Progenitor cell of endocrine pancreas (in vitro differentiated cells): Measurements from ENCODE around the gene SNAI1. TPM values are rescaled to one million over a fixed set of nuclear protein-coding genes. Genes with fewer than 3 reads are reported as not detected.
"Not testable (repeated sequence)": the region's sequence is repeated elsewhere in the genome, so short reads cannot be mapped to it uniquely, and the experiment has no call there.

Experiments used
- DNase-seq: peaks from one replicate; pipeline ENCODE4 v3.0.0; 2021; ENCODE audit warnings: low spot score; ENCODE audit not compliant: unreplicated experiment
- H3K27ac Mint-ChIP-seq: 2 replicates; pipeline ENCODE4 v1.8.0; 2021; ENCODE audit warnings: mild to moderate bottlenecking, moderate library complexity, mixed read lengths
- H3K27me3 Mint-ChIP-seq: 2 replicates; pipeline ENCODE4 v1.8.0; 2021; ENCODE audit warnings: mixed read lengths
- H3K36me3 Mint-ChIP-seq: 2 replicates; pipeline ENCODE4 v1.8.0; 2022; ENCODE audit warnings: mixed read lengths; ENCODE audit not compliant: insufficient read depth
- H3K4me1 Mint-ChIP-seq: 2 replicates; pipeline ENCODE4 v1.8.0; 2021; ENCODE audit warnings: low read depth, mixed read lengths
- H3K4me3 Mint-ChIP-seq: 2 replicates; pipeline ENCODE4 v1.8.0; 2021; ENCODE audit warnings: low read depth, mild to moderate bottlenecking, moderate library complexity, mixed read lengths
- H3K9me3 Mint-ChIP-seq: 2 replicates; pipeline ENCODE4 v1.8.0; 2021; ENCODE audit warnings: low read depth, mixed read lengths
- total RNA-seq: library from RNA; stranded (reverse); gene quantifications from 2 replicates; pipeline ENCODE4 v1.2.1, GENCODE V29; 2021
- TF ChIP-seq, protein P1 (sequence below): fragments of 200-600 bp; sonication (generic); IDR thresholded peaks from one replicate; pipeline ENCODE4 v1.5.0; 2021; ENCODE audit warnings: antibody characterized with exemption, mild to moderate bottlenecking; ENCODE audit not compliant: unreplicated experiment

Gene SNAI1
- total RNA-seq, 1 donor from 2014 or later, result 1.7 TPM

DNA sequence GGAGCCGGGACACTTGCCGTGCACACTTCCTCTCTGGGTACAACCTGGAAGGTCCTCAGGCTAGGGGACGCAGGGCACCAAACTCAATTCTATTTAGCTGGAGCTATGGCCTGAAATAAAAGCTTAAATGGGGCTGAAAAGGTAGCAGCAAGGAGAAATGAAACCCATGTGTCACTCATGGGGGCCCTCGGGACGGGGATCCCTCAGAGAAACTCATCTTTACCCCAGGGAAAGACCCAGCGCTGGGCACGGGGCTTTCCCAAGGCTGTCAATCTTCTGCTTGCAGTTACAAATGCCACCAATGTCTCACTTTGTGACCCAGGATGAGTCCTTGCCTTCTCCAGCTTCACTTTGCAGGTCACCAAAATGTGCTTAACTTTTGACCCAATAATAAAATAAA lies 16.5 kb downstream of the SNAI1 start:
- no peaks in the 10 kb centered on the region for H3K36me3 Mint-ChIP-seq
- H3K4me3 Mint-ChIP-seq, result no peak overlapping the region
- H3K9me3 Mint-ChIP-seq, result no peaks in the 10 kb centered on the region
- H3K27ac Mint-ChIP-seq, result no peak overlapping the region
- TF ChIP-seq, protein P1, sequence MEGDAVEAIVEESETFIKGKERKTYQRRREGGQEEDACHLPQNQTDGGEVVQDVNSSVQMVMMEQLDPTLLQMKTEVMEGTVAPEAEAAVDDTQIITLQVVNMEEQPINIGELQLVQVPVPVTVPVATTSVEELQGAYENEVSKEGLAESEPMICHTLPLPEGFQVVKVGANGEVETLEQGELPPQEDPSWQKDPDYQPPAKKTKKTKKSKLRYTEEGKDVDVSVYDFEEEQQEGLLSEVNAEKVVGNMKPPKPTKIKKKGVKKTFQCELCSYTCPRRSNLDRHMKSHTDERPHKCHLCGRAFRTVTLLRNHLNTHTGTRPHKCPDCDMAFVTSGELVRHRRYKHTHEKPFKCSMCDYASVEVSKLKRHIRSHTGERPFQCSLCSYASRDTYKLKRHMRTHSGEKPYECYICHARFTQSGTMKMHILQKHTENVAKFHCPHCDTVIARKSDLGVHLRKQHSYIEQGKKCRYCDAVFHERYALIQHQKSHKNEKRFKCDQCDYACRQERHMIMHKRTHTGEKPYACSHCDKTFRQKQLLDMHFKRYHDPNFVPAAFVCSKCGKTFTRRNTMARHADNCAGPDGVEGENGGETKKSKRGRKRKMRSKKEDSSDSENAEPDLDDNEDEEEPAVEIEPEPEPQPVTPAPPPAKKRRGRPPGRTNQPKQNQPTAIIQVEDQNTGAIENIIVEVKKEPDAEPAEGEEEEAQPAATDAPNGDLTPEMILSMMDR, result no peak
- no peak for DNase-seq
- peaks cover 2% of the 10 kb centered on the region for H3K4me1 Mint-ChIP-seq
- peaks cover 5% of the 10 kb centered on the region for H3K27me3 Mint-ChIP-seq

DNA sequence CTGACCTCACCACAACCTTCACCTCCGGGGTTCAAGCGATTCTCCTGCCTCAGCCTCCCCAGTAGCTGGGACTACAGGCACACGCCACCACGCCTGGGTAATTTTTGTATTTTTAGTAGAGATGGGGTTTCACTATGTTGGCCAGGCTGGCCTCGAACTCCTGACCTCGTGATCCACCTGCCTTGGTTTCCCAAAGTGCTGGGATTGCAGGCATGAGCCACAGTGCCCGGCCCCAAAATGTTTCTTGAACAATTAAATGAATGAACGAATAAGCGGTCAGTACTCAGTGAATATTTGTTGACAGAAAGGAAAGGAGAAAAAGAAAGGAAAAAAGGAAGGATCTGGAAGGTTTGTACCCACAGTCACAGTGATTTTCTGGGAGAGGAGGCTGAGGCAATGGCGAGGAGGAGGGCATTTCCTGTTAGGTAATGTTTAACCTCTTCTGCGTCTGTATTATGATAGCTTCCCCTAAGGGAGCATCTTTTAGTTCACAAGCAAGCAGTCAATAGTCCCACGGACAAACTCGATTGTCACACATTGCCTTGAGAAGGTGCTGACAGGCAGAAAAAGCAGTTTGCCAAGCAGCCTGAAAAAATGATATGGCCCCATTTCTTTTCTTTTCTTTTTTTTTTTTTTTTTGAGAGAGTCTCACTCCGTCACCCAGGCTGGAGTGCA lies 17.9 kb downstream of the SNAI1 start:
- not testable (repeated sequence) for H3K36me3 Mint-ChIP-seq, DNase-seq, H3K9me3 Mint-ChIP-seq, H3K27ac Mint-ChIP-seq, H3K4me1 Mint-ChIP-seq, H3K27me3 Mint-ChIP-seq, H3K4me3 Mint-ChIP-seq

DNA sequence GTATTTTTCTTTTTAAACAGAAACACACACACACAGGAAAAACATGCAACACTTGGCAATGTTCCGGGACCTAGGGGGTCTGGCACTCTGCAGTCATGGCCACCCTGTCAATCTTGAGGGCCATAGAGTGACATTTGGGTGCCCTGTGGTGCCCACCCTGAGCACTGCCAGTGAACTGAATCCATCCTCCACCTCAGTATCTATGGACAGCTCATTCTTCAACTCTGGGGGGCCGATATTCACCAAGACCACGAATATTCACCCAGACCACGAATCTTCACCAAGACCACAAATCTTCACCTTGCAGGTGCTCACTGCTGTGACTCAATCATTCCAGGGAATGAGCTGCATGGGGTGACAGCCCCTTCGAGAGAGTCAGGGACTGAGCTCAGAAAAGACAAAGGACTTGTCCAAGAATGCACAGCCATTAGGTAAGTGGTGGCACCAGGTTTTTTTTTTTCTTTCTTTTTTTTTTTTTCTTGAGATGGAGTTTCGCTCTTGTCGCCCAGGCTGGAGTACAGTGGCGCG lies 19.1 kb downstream of the SNAI1 start:
- Mint-ChIP-seq H3K27ac (no peak overlapping the region), H3K27me3 (peaks cover 5% of the 10 kb centered on the region), H3K4me3 (no peak overlapping the region), H3K4me1 (peaks cover 2% of the 10 kb centered on the region), H3K36me3 (no peaks in the 10 kb centered on the region), H3K9me3 (no peaks in the 10 kb centered on the region)
- TF ChIP-seq, protein P1, result no peak
- DNase-seq, result no peak

DNA sequence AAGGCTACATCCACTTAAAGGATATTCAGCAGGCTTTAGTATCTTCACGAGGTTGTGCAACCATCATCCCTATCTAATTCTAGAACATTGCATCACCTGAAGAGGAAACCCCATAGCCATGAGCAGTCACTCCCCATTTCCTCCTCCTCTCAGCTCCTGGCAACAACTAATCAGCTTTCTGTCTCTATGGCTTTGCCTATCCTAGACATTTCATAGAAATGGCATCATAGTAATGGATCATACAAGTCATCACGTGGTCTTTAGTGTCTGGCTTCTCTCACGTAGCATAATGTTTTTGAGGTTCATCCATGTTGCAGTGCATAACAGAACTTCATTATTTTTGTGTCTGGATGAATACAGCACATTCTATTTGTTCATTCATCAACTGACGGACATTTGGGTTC lies 20.5 kb downstream of the SNAI1 start:
- Mint-ChIP-seq H3K27ac (no peak overlapping the region), H3K36me3 (no peaks in the 10 kb centered on the region), H3K4me1 (peaks cover 2% of the 10 kb centered on the region), H3K27me3 (no peaks in the 10 kb centered on the region), H3K9me3 (no peaks in the 10 kb centered on the region), H3K4me3 (no peak overlapping the region)
- TF ChIP-seq, protein P1, result no peak
- DNase-seq, result no peak

DNA sequence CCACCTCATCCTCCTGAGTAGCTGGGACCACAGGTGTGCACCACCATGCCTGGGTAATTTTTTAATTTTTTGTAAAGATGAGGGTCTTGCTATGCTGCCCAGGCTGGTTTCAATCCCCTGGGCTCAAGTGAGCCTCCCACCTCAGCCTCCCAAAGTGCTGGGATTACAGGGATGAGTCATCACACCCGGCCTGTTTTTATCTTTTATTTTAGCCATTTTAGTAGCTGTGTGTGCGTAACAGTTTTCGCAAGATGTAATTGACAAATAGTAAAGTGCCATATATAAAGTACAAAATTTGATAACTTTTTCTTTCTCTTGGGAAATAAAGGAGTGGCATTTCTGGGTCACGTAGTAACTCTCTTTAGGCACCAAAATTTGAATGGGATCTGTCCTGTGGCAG lies 21.4 kb downstream of the SNAI1 start:
- H3K36me3 Mint-ChIP-seq, result no peaks in the 10 kb centered on the region
- no peaks in the 10 kb centered on the region for H3K9me3 Mint-ChIP-seq
- H3K4me1 Mint-ChIP-seq, result peaks cover 2% of the 10 kb centered on the region
- no peak overlapping the region for H3K4me3 Mint-ChIP-seq
- H3K27ac Mint-ChIP-seq, result no peak overlapping the region
- H3K27me3 Mint-ChIP-seq, result no peaks in the 10 kb centered on the region
- TF ChIP-seq, protein P1, result no peak
- no peak for DNase-seq

DNA sequence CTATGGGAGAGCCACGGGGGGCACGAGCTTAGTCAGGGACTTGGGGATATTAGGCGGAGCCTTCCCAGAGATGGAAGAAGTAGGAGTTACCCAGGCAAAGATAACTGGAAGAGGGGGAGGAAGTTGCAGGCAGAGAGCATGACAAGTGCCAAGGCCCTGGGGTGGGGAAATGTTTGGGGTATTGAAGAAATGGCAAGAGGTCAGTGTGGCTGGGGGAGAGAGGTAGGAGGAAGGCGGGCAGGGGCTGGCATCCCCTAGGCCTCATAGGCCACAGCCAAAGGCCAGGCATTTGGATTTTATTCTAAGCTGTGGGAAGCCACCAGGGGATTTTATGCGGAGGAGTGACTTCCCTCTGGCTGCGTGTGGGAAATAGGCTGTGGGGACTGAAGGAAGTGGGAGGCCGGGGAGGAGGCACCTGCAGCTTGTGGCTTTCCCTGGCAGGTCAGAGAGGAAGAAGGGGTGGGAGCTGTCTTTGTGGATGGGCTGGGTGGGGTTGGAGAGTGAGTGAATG lies 22.7 kb downstream of the SNAI1 start:
- Mint-ChIP-seq H3K9me3 (no peaks in the 10 kb centered on the region), H3K4me1 (peaks cover 4% of the 10 kb centered on the region), H3K27ac (no peak overlapping the region), H3K36me3 (no peaks in the 10 kb centered on the region), H3K27me3 (peaks cover 4% of the 10 kb centered on the region), H3K4me3 (no peak overlapping the region)
- TF ChIP-seq, protein P1, result no peak
- DNase-seq, result no peak
